Nephron (organoid): ENCODE results near the gene CFB.
A peak's percentile ranks its signal among the peaks of the same experiment; 100 is the strongest.

Experiments
- H3K27ac Mint-ChIP-seq, 3 experiments: 2 replicates each; pipeline ENCODE4 v1.8.0; 2020; ENCODE audit warnings: mixed read lengths in 3 of 3, mild to moderate bottlenecking in 2 of 3, moderate library complexity in 1 of 3
- H3K27me3 Mint-ChIP-seq: 2 replicates; pipeline ENCODE4 v1.8.0; 2021; ENCODE audit warnings: low read depth, mild to moderate bottlenecking, moderate library complexity, mixed read lengths
- H3K36me3 Mint-ChIP-seq: 2 replicates; pipeline ENCODE4 v1.8.0; 2020; ENCODE audit warnings: low read depth, mixed read lengths
- H3K4me1 Mint-ChIP-seq: 2 replicates; pipeline ENCODE4 v1.8.0; 2020; ENCODE audit warnings: mixed read lengths
- H3K4me3 Mint-ChIP-seq, 3 experiments: 2 replicates each; pipeline ENCODE4 v1.8.0; 2020; ENCODE audit warnings: mild to moderate bottlenecking in 3 of 3, mixed read lengths in 3 of 3, moderate library complexity in 2 of 3
- H3K9me3 Mint-ChIP-seq: 2 replicates; pipeline ENCODE4 v1.8.0; 2020; ENCODE audit warnings: mixed read lengths
- TF ChIP-seq, protein P1 (sequence below), 3 experiments: fragments of 200-600 bp; sonication (generic); IDR thresholded peaks; one replicate each; pipeline ENCODE4 v1.5.0; 2021; ENCODE audit warnings: antibody characterized with exemption in 3 of 3; ENCODE audit not compliant: unreplicated experiment in 3 of 3

CFB gene

GRCh38 chr6:31965700-31966099 is 19.8 kb downstream of the CFB start:
- no peak overlapping the region for H3K4me3 Mint-ChIP-seq
- TF ChIP-seq, protein P1, sequence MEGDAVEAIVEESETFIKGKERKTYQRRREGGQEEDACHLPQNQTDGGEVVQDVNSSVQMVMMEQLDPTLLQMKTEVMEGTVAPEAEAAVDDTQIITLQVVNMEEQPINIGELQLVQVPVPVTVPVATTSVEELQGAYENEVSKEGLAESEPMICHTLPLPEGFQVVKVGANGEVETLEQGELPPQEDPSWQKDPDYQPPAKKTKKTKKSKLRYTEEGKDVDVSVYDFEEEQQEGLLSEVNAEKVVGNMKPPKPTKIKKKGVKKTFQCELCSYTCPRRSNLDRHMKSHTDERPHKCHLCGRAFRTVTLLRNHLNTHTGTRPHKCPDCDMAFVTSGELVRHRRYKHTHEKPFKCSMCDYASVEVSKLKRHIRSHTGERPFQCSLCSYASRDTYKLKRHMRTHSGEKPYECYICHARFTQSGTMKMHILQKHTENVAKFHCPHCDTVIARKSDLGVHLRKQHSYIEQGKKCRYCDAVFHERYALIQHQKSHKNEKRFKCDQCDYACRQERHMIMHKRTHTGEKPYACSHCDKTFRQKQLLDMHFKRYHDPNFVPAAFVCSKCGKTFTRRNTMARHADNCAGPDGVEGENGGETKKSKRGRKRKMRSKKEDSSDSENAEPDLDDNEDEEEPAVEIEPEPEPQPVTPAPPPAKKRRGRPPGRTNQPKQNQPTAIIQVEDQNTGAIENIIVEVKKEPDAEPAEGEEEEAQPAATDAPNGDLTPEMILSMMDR (IDR thresholded peaks at IDR 0.05; ENCODE audit: unreplicated experiment in 3 of 3): no peak
- H3K9me3 Mint-ChIP-seq: no peaks in the 10 kb centered on the region
- no peaks in the 10 kb centered on the region for H3K27me3 Mint-ChIP-seq
- no peak overlapping the region for H3K27ac Mint-ChIP-seq
- H3K36me3 Mint-ChIP-seq: peaks cover 46% of the 10 kb centered on the region
- peaks cover 8% of the 10 kb centered on the region for H3K4me1 Mint-ChIP-seq

- no peaks in the 10 kb centered on the region for H3K9me3 Mint-ChIP-seq
- H3K4me3 Mint-ChIP-seq: no peak overlapping the region
- peaks cover 8% of the 10 kb centered on the region for H3K4me1 Mint-ChIP-seq
- H3K27me3 Mint-ChIP-seq: no peaks in the 10 kb centered on the region
- no peak overlapping the region for H3K27ac Mint-ChIP-seq
- H3K36me3 Mint-ChIP-seq: peaks cover 44% of the 10 kb centered on the region
- TF ChIP-seq, protein P1 (IDR thresholded peaks at IDR 0.05; ENCODE audit: unreplicated experiment in 3 of 3): no peak
Observed at GRCh38 chr6:31966506-31966905, 20.6 kb downstream of the CFB start.

GRCh38 chr6:31966997-31967925 is 21.4 kb downstream of the CFB start:
- TF ChIP-seq, protein P1 (IDR thresholded peaks at IDR 0.05; ENCODE audit: unreplicated experiment in 3 of 3): no peak
- Mint-ChIP-seq H3K27ac (no peak overlapping the region), H3K27me3 (no peaks in the 10 kb centered on the region), H3K4me1 (peaks cover 15% of the 10 kb centered on the region), H3K4me3 (peak overlapping the region in 1 of 3 experiments; percentile 21), H3K9me3 (no peaks in the 10 kb centered on the region), H3K36me3 (peaks cover 36% of the 10 kb centered on the region)

GRCh38 chr6:31967926-31968320 is 22.0 kb downstream of the CFB start:
- Mint-ChIP-seq H3K36me3 (peaks cover 34% of the 10 kb centered on the region), H3K27ac (no peak overlapping the region), H3K4me3 (peak overlapping the region in 2 of 3 experiments; percentile 19 to 29), H3K9me3 (no peaks in the 10 kb centered on the region), H3K27me3 (no peaks in the 10 kb centered on the region), H3K4me1 (peaks cover 20% of the 10 kb centered on the region)
- TF ChIP-seq, protein P1 (IDR thresholded peaks at IDR 0.05; ENCODE audit: unreplicated experiment in 3 of 3): no peak

- no peaks in the 10 kb centered on the region for H3K27me3 Mint-ChIP-seq
- TF ChIP-seq, protein P1 (IDR thresholded peaks at IDR 0.05; ENCODE audit: unreplicated experiment in 3 of 3): no peak
Observed at GRCh38 chr6:31968326-31968725, 22.4 kb downstream of the CFB start.

More at GRCh38 chr6:31968326-31968725, 22.4 kb downstream of the CFB start:
- H3K36me3 Mint-ChIP-seq: peaks cover 36% of the 10 kb centered on the region
- H3K4me3 Mint-ChIP-seq: no peak overlapping the region
- no peak overlapping the region for H3K27ac Mint-ChIP-seq
- H3K4me1 Mint-ChIP-seq: peaks cover 24% of the 10 kb centered on the region
- H3K9me3 Mint-ChIP-seq: no peaks in the 10 kb centered on the region
